ENCODE measurements around the gene RPL36A.

DNA sequence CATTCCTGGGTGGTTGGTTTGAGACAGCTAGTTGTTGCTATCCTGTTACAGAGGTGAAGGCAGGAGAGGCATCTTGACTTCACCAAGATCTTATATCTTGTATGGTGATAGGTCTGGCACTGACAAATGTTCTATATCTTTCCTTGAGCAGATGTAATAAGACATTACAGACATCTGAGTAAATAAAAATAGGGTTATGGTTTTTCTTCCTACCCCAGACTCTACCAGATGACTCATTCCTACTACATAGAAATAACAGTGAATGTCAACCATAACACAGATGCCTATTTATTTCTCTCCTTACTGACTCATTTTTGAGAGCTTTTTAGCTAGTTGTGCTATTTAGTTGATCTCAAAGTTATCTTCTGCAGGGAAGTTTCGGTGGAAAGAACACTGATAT is 39.1 kb downstream of the RPL36A start:
- no peak for TF ChIP-seq CTCF (IDR thresholded peaks at IDR 0.05)
- no peak for TF ChIP-seq POLR2AphosphoS5 (IDR thresholded peaks at IDR 0.05)
- no peak for TF ChIP-seq POLR2A (IDR thresholded peaks at IDR 0.05; ENCODE audit: low read depth)
- TF ChIP-seq EP300 (IDR thresholded peaks at IDR 0.05), result no peak

All from esophagus muscularis mucosa (tissue), 4 donors.